Ascending aorta (tissue), 2 donors: Measurements from ENCODE around the gene SLC35F3. TPM values are rescaled to one million over a fixed set of nuclear protein-coding genes. Genes with fewer than 3 reads are reported as not detected.

ENCODE experiments used
- DNase-seq, 2 donors: peaks; one replicate each; pipeline ENCODE4 v3.0.0-alpha.2; 2019; ENCODE audit warnings: low spot score in 2 of 2
- H3K27ac ChIP-seq, 2 donors: fragments of 200-600 bp; sonication (generic); one replicate each; pipeline ENCODE4 v1.5.1; 2016 to 2017; ENCODE audit warnings: mild to moderate bottlenecking in 1 of 2
- H3K27me3 ChIP-seq: fragments of 200-600 bp; sonication (generic); one replicate; pipeline ENCODE4 v1.5.1; 2017
- H3K36me3 ChIP-seq, 2 donors: fragments of 200-600 bp; sonication (generic); one replicate each; pipeline ENCODE4 v1.5.1; 2016
- H3K4me1 ChIP-seq, 2 donors: fragments of 200-600 bp; sonication (generic); one replicate each; pipeline ENCODE4 v1.5.1; 2016 to 2017; ENCODE audit warnings: mild to moderate bottlenecking in 1 of 2
- H3K4me3 ChIP-seq, 2 donors: fragments of 200-600 bp; sonication (generic); one replicate each; pipeline ENCODE4 v1.5.1; 2016 to 2017; ENCODE audit warnings: mild to moderate bottlenecking in 1 of 2
- H3K9me3 ChIP-seq, 2 donors: fragments of 200-600 bp; sonication (generic); one replicate each; pipeline ENCODE4 v1.5.1; 2016
- intact Hi-C: fragments of 100-400 bp; cut with DNase I; formaldehyde crosslinking; loops from one replicate; pipeline ENCODE4 v1.15.1; 2023
- total RNA-seq: library from RNA; depleted of rRNA; stranded (reverse); fragments of >200 nt; gene quantifications from one replicate; pipeline ENCODE4 v1.1.0, GENCODE V29; 2016
- TF ChIP-seq, protein P1 (sequence below), 3 experiments: fragments of 200-600 bp in 2 of 3; fragments of 450-650 bp in 1 of 3; sonication (generic) in 2 of 3; IDR thresholded peaks; one replicate each; pipeline ENCODE4 v1.5.1; 2016 to 2019; ENCODE audit warnings: antibody characterized with exemption in 3 of 3, mild to moderate bottlenecking in 1 of 3, moderate library complexity in 1 of 3

Gene SLC35F3
- total RNA-seq, 1 donor from 2014 or later: 1.4 TPM

- Histone ChIP-seq H3K9me3 (peaks cover 0 to 14% of the 10 kb centered on the region in 2 donors), H3K27me3 (no peaks in the 10 kb centered on the region), H3K36me3 (no peaks in the 10 kb centered on the region), H3K4me3 (no peak overlapping the region), H3K4me1 (no peaks in the 10 kb centered on the region), H3K27ac (no peak overlapping the region)
- TF ChIP-seq, protein P1, sequence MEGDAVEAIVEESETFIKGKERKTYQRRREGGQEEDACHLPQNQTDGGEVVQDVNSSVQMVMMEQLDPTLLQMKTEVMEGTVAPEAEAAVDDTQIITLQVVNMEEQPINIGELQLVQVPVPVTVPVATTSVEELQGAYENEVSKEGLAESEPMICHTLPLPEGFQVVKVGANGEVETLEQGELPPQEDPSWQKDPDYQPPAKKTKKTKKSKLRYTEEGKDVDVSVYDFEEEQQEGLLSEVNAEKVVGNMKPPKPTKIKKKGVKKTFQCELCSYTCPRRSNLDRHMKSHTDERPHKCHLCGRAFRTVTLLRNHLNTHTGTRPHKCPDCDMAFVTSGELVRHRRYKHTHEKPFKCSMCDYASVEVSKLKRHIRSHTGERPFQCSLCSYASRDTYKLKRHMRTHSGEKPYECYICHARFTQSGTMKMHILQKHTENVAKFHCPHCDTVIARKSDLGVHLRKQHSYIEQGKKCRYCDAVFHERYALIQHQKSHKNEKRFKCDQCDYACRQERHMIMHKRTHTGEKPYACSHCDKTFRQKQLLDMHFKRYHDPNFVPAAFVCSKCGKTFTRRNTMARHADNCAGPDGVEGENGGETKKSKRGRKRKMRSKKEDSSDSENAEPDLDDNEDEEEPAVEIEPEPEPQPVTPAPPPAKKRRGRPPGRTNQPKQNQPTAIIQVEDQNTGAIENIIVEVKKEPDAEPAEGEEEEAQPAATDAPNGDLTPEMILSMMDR (IDR thresholded peaks at IDR 0.05): no peak
- no peak for DNase-seq
- intact Hi-C loops: no loop called here
Measured at GRCh38 chr1:234336359-234336758, 431.9 kb downstream of the SLC35F3 start.

DNA sequence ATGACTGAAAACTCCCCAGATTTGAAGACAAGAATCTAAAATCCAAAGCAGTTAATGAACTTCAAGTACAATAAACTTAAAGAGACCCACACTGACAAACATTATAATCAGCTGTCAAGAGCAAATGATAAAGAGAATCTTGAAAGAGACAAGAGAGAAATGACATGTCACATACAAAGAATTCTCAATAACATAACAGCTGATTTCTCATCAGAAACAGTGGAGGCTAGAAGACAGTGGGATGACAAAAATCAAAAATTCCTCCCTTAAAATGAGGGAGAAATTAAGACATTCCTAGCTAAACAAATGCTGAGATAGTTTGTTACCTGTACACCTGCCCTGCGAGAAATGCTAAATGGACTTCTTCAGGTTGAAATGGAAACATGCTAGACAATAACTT is 432.8 kb downstream of the SLC35F3 start:
- Histone ChIP-seq H3K36me3 (no peaks in the 10 kb centered on the region), H3K27ac (no peak overlapping the region), H3K9me3 (peaks cover 0 to 14% of the 10 kb centered on the region in 2 donors), H3K27me3 (no peaks in the 10 kb centered on the region), H3K4me1 (no peaks in the 10 kb centered on the region), H3K4me3 (no peak overlapping the region)
- TF ChIP-seq, protein P1 (IDR thresholded peaks at IDR 0.05): no peak
- intact Hi-C loops: no loop called here
- no peak for DNase-seq

DNA sequence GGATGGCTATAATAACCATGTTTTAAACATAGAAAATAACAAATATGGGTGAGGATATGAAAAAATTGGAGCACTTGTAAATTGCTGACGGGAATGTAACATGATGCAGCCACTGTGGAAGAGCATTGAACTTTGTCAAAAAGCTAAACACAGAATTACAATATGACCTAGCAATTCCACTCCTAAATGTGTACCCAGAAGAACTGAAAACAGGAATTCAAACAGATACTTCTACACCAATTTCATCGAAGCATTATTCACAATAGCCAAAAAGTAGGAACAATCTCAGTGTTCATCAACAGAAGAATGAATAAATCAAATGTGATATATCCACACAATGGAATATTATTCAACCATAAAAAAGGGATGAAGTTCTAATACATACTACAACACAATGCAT is 436.1 kb downstream of the SLC35F3 start:
- Histone ChIP-seq H3K27me3 (no peaks in the 10 kb centered on the region), H3K9me3 (peaks cover 0 to 14% of the 10 kb centered on the region in 2 donors), H3K4me3 (no peak overlapping the region), H3K36me3 (no peaks in the 10 kb centered on the region), H3K4me1 (no peaks in the 10 kb centered on the region), H3K27ac (no peak overlapping the region)
- TF ChIP-seq, protein P1 (IDR thresholded peaks at IDR 0.05): no peak
- no peak for DNase-seq
- intact Hi-C loops: no loop called here

- TF ChIP-seq, protein P1 (IDR thresholded peaks at IDR 0.05): no peak
- H3K4me1 ChIP-seq: no peaks in the 10 kb centered on the region
- H3K27me3 ChIP-seq: no peaks in the 10 kb centered on the region
- H3K36me3 ChIP-seq: no peaks in the 10 kb centered on the region
- H3K9me3 ChIP-seq: peaks cover 0 to 3% of the 10 kb centered on the region in 2 donors
- H3K4me3 ChIP-seq: no peak overlapping the region
- H3K27ac ChIP-seq: no peak overlapping the region
- intact Hi-C loops: no loop called here
- no peak for DNase-seq
Measured at GRCh38 chr1:234342774-234343173, 438.3 kb downstream of the SLC35F3 start.

DNA sequence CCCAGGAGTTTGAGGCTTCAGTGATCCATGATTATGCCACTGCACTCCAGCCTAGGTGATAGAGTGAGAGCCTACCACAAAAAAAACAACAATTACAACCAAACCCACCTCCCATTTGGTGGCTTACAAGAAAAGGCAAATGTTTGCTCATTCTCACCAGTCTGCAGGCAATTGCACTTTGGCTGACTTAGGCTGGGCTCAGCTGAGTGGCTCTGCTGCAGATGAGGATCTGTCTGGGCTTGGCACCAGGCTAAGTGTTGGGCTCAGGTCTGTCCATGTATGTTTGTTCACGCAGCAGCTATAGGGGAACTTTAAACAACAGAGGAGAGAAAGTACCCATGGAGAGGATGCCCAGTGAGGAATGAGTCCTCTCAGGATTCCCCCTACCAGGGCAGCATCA is 440.8 kb downstream of the SLC35F3 start:
- no peak overlapping the region for H3K27ac ChIP-seq
- no peaks in the 10 kb centered on the region for H3K9me3 ChIP-seq
- no peaks in the 10 kb centered on the region for H3K27me3 ChIP-seq
- TF ChIP-seq, protein P1 (IDR thresholded peaks at IDR 0.05): no peak
- intact Hi-C loops: no loop called here
- H3K36me3 ChIP-seq: no peaks in the 10 kb centered on the region
- no peak for DNase-seq
- H3K4me3 ChIP-seq: no peak overlapping the region
- no peaks in the 10 kb centered on the region for H3K4me1 ChIP-seq

DNA sequence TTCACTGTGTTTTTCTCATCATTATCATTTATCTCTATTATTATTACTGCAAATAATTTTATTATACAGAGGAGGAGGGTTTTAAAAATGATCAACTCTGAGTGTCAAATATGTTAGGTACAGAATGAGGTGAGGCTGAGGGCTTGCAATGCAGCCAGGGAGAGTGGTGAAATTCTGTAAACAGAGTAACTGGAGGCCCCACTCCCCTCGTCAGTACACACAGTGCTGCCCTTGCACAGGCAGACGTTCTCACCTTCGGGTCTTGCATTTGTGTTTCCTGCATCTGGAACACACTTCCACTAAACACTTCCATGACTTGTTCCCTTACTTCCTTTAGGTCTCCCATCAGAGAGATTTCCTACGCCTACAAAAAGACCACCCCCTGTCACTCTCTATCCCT is 444.5 kb downstream of the SLC35F3 start:
- H3K4me1 ChIP-seq: no peaks in the 10 kb centered on the region
- H3K27ac ChIP-seq: no peak overlapping the region
- H3K36me3 ChIP-seq: no peaks in the 10 kb centered on the region
- TF ChIP-seq, protein P1 (IDR thresholded peaks at IDR 0.05): no peak
- no peak overlapping the region for H3K4me3 ChIP-seq
- no peaks in the 10 kb centered on the region for H3K27me3 ChIP-seq
- no peaks in the 10 kb centered on the region for H3K9me3 ChIP-seq
- DNase-seq: no peak
- intact Hi-C loops: no loop called here
